GM21515 (cell line): ENCODE results near the gene AGAP3.

ENCODE experiments used
- ATAC-seq: cut with Tn5 transposase; IDR thresholded peaks from one replicate; pipeline ENCODE4 v1.9.1; 2021; ENCODE audit not compliant: unreplicated experiment

Gene AGAP3

GRCh38 chr7:151134743-151135524 lies 48.7 kb downstream of the AGAP3 start:
- no peak for ATAC-seq

DNA sequence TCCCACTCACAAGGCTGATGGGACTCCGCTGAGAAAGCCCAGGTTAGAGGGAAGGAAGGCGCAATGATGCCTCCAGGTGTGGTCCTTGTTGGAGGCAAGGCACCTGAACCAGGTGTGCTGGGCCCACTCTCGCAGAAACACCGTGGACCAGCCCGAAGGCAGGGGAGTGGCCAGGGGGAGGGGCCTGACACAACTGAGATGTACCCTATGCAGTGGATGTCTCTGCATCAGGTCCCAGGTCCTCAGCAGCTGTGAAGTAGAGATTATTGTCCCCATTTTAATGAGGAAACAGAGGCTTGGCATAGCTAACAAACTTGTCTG lies 49.2 kb downstream of the AGAP3 start:
- ATAC-seq: no peak

DNA sequence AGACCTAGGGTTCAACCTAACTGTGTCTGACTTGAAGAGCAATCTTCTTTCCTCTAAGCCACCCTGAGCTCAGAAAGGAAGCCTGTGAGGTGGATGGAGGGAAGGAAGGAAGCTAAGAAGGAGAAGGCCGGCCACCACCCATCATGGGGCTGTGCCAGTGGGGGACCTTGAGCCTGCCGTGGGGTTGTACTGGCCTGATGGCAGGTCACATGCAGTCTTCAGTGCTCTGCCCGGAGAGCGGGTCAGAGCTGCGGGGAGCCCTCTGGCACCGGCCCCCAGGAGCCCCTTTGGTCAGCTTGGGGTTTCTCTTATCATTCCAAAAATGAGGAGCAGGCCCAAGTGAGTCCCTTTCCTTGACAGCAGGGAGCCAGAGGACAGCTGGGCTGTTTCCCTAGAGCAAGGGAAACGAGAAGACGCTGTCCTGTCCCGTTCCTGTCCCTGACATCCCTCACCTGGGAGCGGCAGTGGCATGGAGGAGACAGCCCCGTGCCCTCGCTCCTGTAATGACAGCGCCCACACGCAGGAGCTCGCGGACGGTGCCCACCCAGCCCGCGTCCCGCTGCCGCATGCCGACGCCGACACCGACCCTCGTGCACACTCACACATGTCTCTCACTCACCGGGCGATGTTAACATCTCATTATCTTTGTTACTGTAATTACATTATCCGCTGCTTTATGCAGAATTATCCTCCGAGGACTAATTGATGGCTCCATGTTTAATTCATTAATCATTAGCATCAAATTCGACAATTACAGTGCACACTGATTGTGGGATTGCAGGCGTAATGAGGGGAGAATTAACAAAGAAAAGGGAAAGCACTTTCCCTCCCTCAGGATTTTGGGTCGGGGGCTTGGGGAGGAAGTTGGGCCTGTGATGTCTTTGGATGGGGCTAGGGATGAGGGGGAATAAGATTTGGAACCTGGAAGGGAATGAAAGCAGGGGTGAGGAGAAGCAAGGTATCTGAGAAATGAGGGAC lies 49.9 kb downstream of the AGAP3 start:
- ATAC-seq: no peak

GRCh38 chr7:151137076-151137675 lies 50.9 kb downstream of the AGAP3 start:
- ATAC-seq: no peak

GRCh38 chr7:151137791-151138152 lies 51.5 kb downstream of the AGAP3 start:
- ATAC-seq: no peak

DNA sequence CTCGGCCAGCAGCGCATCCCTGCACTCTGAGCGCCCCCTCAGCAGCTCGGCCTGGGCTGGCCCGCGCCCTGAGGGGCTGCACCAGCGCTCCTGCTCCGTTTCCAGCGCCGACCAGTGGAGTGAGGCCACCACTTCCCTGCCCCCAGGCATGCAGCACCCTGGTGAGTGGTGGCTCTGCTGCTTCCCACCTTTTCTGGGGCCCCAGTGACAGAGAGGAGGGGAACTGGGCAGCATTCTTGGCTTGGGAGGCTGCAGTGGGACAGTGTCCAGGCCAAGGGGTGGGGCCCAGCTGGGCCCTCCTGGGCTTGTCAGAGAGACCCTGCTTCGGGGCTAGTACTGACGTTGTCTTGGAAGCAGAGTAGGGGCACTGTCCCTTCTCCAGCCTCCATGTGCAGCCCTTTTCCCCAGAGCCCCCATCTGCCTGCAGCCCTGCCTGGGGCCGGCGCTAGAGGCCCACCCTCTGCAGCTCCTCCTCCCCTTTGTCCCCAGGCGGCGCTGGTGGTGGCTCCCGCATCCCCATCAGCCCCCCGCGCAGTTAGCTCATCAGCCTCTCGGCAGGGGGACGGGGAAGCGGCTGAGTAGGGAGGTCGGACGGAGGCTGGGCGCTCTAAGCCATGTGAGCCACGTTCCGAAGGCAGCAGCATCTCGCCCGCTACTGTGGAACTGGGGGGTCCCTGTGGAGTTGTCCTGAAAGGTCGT lies 52.0 kb downstream of the AGAP3 start:
- no peak for ATAC-seq

DNA sequence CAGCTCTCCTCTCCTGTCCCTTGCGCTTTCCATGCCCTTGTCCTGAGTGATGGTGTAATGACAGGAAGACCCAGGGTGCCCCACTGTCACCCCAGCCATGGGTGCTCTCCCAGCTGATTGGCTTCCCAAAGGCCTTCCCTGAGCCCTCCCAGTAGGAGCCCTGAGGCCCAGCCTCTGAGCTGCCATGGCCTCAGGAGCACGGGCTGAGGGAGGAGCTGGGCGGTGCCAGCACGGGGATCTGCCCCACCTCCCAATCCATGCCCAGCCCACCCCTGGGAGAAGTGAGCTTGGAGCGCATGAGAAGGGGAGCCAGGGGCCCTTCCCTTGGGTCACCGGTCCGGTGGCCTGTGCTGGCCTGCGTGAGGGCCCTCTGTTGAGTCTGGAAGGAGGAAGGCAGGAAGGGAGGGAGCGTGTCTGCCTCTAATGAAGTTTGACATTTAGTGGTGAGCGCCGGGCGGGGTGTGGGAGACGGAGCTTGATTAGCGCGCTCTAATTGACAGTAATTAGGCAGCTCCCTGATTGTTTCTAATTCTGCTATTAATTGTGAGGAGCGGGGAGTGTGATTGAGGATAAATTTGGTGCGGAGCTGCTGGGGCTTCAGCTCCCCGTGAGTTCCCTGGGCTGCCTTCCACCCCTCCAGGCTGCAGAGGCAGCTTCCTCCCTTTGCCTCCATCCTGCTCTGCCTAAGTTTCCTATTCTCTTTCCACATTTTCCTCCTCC lies 53.0 kb downstream of the AGAP3 start:
- no peak for ATAC-seq

- ATAC-seq: no peak
Measured at GRCh38 chr7:151139791-151140190, 53.5 kb downstream of the AGAP3 start.

DNA sequence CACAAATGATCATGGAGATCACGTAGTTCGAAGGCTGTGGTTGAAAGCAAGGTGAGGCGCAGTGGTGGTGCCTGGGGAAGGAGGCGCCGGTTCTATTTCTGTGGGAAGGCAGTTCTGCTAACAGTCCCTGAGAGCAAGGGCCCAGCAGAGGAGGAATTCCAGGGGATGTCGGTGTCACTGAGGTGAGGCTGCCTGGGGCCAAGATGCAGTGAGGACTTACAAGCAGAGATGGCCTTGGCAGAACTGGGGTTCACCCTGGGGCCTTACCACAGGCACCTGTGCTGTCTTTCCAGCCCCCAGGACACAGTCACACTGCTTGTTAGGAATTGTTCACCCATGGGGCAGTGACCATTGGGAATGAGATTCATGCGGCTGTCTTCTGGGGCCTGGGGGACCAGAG lies 54.6 kb downstream of the AGAP3 start:
- no peak for ATAC-seq

- no peak for ATAC-seq
Measured at GRCh38 chr7:151141311-151141854, 55.1 kb downstream of the AGAP3 start.

DNA sequence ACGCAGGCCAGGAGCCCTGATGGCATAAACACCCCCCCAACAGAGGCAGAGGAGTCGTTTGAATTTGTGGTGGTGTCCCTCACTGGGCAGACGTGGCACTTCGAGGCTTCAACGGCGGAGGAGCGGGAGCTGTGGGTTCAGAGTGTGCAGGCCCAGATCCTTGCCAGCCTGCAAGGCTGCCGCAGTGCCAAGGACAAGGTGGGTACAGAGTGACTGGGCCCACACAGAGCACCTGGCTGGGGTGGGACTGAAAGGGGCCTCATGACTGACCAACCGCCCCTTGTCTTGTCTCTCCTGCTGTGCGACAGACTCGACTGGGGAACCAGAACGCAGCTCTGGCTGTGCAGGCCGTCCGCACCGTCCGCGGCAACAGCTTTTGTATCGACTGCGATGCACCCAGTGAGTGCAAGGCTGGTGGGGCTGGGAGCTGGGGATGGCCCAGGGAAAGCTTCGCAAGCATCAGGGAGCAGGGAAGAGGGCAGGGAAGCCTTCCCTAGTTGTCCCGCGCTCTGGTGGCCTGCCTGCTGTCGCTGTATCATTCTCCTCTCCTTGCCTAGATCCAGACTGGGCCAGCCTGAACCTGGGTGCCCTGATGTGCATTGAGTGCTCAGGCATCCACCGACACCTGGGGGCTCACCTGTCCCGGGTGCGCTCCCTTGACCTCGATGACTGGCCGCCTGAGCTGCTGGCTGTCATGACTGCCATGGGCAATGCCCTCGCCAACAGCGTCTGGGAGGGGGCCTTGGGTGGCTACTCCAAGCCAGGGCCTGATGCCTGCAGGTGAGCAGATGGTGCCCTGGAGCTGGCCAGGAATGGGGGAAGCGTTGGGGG lies 55.8 kb downstream of the AGAP3 start:
- no peak for ATAC-seq

DNA sequence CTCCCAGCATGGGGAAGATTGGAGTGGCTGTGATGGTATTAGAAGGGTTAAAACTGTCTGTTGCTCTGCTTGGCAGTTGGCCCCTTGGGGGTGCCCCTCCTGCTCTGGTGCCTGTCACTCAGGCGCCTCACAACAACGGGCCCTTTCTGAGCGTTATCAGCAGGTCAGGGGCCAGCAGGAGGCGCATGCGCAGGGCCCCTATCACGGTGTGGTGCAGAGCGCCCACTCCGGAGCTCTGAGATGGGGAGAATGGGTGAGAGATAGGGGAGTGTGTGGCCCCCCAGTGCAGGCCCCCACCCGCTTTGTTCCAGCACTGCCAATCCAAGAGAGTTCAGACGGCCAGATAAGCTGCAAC lies 56.4 kb downstream of the AGAP3 start:
- ATAC-seq: no peak

GRCh38 chr7:151143261-151144015 lies 57.2 kb downstream of the AGAP3 start:
- no peak for ATAC-seq

- no peak for ATAC-seq
Measured at GRCh38 chr7:151144387-151144786, 58.1 kb downstream of the AGAP3 start.

DNA sequence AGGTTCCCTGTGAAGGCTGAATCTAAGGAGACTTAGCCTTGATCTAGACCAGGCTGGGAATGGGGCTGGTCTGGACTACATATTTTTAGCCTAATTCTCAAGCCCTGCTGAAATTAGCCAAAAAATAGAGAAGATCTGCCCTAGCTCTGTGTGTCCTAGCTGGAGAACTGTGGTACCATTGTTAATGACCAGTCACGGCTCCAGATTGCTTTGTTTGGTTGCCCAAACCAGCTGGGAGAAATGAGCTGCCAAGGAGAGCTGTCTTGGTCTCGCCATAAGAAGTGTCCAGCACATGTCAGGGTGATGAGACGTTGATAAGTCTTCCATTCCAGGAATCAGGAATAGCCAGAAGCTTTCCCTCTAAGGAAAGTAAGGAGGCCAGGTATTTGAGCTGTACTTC lies 60.5 kb downstream of the AGAP3 start:
- no peak for ATAC-seq

DNA sequence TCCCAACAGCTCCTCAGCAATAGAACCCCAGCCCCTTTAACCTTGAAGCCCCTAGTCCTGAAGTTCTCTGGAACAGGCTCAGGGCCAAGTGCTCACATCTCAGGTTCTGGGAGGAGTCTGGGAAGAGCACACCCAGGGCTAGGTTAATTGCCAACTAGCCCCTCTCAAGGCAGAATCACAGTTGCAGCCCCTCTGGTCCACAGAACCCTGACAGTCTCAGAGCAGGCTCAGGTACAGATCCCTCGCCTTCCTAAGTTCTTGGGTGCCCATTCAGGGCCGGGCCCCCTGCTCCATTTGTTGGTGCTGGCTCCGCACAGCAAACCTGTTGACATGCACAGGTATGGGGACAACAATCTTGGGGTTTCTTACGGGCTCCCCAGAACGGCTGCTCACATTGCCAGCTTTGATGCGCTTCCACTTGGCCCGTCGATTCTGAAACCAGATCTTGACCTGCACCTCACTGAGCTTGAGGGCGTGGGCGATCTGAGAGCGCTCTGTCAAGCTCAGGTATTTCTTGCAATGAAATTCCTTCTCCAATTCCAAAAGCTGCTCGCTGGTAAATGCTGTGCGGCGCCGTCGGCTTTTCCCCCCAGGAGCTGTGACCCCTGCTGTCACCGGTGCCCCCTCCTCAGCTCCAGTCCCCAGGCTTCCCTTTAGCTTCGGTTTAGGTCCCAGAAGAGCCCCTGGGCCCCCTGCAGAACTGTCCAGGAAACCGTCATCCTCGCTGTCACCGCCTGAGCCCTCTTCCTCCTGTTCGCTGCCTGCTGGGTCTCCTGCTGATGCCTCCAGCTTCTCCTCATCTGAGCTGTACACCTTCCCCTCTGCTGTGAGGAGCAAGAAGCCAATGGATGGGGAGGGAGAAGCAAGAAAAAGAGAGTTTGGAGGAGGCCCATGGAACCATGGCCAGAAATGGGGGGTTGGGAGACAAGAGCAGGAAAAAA lies 62.3 kb downstream of the AGAP3 start:
- ATAC-seq: no peak

DNA sequence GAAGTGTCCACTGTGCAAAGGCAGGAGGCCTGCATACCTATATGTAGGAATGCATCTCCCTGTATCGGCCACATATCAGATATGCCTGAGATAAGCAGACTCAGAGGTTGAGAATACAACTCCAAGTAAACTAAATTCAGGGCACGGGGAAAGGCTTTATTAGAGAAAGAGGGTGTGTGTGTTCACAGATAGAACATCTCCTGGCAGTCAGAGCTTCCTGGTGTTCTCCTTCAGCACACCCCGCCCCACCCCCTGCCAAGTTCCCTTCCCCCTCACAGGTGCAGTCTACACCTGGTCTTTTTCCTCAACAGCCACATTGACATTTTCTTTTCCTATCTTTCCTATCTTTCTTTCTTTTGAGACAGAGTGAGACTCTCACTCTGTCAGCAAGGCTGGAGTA lies 64.1 kb downstream of the AGAP3 start:
- no peak for ATAC-seq
